Measurements from ENCODE around the gene FLT3.
"Not testable (repeated sequence)": the region's sequence is repeated elsewhere in the genome, so short reads cannot be mapped to it uniquely, and the experiment has no call there.

The FLT3 gene

DNA sequence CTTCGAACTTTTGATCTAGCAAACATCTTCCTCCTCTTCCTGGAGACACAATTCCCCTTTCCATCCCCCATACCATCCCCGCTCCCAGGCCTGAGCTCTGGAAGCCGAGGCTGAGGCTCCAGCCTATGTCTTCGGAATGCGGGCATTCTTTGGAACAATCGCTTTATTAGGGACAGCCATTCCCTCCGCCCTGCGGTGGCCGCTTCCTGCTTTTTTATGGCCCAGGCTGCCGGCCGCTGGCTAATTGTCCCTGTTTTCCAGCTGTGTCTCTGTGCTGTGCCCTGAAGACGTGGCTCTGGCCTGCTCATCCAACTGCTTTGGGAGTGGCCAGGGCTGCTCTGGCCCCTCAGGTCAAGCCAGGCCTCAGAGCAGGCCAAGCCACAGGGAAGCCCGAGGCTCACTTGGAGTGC, 129.1 kb downstream of the FLT3 start:
- DNase-seq, result no peak

- no peak for DNase-seq
Measured at GRCh38 chr13:27970382-27971235, 129.8 kb downstream of the FLT3 start.

GRCh38 chr13:27969866-27970229, 130.5 kb downstream of the FLT3 start:
- DNase-seq, result no peak

DNA sequence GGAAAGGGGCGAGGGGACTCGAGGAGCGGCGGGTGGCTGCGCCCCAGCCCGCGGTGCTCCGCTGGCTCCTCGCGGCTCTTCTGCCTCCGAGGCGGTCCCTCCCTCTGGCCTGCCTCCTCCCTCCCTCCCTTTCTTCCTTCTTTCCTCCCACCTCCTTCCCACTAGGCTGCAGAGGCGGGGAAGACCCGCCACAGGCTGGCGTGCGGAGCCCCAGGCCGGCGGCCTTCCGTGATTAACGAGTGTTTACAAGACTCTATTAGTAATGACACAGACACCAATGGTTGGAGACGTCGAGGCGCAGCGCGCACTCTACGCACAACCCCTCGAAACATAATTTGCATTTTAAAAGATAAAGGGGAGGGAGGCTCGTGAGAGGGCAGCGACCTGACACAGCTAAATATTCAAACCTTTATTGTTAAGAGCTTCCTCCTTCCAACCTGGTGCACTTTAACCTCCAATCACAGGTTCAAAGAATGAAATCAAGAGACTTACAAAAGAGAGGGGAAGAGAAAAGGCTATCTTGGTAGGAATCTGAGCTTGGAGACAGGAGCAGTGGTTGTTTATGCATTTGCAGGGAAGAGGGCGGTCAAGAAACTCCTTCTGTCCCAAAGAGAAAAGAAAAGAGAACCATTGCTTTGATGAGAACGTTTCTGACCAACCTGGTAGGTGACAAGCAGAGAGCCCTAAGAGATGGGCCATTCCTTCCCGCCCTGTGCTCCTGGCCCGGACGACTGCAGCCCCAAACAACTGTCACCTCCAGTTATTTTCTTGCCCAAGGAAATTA, 131.1 kb downstream of the FLT3 start, which contains the start of gene CDX2:
TSS of gene CDX2 (minus strand) at position 234 of the 784 bp plus-strand sequence. CDS start 309 bp downstream, outside the sequence.
- DNase-seq, result no peak

- DNase-seq, result no peak
Measured at GRCh38 chr13:27968316-27969081, 131.9 kb downstream of the FLT3 start.

DNA sequence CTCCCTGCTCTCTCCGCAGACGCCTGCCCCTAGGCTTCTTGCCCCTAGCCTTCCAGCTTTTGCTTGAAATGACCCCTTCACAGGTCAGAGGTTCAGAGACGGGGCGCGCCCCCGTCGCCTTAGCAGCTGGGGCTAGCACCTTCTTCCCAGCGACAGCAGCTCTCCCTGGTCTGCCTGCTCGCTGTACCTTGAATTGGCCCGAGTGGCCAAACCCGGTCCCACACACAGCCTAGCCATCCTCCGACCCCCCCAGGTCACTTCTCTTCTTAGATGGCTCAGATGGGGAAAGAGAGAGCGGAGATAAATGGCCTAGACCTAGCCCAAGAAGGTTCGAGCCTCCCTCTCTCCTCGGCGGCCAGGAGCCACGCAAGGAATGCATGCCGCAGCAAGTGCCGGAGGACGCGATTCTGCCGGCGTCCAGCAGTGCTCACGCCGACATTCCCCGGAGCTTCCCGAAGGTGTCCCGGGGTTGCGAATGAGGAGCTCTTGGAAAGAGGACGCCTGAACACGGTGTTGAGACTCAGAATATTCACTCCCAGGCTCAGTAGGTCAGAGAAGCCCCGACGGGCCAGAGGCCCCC, 132.6 kb downstream of the FLT3 start:
- DNase-seq, result no peak

DNA sequence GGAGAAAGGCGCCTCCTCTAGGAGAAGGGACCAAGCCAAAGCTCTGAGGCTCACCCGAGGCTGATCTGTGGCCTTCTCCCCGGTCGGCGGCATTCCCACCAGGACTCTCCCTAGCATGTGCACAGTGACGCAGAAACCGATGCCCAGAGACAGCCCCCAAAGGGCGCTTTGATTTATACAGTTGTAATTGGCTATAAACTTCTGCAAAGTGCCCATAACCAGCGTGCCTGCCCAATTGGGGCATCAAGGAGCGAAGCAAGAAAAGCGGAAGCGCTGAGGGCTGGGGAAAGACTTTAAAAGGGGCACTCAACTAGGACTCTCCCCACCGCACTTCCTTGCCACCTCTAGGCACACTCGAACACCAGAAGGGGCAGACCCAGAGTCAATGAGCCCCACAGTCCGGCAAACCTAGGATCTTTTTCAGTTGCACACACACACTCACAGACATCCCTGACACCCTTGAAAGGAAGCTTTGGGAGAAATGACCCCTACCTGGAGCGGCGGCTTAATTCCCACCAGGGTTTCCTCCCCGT, 133.1 kb downstream of the FLT3 start:
- DNase-seq, result no peak

DNA sequence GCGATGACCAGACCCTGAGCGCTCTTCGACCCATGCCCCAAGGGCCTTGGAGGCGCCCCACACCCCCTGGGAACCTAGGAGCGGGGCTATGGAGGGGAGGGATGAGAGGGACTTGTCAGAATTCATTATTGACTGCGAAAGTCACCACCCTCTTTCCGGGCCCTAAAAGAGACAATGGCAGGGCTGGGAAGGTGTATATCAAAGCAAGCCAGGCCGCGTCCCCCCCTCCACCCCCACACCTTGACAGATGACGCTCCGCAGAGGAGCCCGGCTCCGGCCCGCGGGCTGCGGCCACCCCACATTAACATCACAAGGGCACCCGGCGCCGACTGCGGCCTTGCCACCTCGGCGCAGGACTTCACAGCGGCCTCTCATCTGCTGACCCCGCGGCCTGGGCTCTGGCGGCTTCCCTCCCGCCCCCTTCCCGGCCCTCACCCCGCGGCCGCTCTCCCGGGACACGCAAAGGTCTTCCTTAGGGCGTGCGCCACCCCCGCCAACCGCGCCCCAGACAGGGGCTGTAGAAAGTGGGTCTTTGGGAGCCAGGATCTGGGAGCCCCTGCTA, 133.7 kb downstream of the FLT3 start:
- no peak for DNase-seq

DNA sequence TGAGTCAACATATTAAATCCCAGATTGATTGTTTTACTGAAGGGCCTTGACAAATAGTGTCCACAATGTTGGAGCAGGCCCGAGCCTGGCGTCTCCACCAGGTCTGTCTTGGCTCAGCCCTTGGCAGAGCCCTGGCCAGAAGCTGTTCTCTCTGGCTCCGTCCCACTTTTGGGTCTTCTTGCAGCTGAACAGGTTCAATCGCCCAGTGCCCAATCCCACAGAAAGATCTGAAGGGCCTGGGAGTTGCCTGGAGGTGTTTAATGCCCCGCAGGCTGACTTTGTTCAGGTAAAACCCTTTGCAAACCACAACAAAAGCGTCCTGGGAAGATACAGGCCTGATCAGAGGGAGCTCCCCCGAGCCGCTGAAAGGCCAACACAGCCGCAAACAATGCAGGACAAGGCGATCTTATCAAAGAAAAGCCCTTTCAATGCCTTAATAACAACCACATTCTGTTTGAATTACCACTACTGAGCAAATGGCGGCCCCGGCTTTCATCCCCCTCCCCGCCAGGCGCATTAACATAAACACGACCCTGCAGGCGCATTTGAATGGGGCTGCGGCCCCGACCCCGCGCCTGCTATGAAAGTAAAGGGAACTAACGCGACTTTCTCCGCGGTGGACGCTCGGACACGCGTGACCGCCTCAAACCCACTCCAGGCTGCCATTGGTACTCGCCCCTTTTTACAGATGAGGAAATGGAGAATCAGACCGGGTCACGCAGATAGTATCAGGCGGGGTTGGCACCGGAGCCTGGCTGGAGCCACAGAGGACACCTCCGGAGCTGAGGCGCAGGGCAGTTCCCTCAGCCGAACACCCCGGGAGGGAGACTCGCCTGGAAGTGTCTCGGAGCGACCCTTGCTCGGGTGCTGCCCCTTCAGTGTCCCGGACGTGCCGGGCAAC, 134.4 kb downstream of the FLT3 start:
- no peak for DNase-seq

DNA sequence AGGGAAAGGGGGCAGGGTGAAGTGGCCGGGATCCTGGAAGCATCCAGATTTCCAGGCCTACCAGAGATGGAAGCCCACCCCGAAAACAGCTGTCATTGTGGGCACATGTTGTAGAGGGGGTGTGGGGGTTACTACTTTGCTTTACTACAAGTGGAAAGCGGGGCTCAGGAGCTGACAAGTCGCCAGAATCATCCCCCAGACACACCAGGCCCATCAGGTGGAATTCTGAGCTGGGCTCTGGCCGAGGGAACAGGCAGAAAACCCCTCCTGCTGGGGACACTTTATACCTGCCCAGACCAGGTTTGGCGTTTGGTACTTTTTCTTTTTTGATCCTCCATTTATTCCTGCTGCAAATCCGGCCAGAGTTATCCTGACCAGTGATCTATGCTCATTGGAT, 135.0 kb downstream of the FLT3 start:
- DNase-seq, result no peak

DNA sequence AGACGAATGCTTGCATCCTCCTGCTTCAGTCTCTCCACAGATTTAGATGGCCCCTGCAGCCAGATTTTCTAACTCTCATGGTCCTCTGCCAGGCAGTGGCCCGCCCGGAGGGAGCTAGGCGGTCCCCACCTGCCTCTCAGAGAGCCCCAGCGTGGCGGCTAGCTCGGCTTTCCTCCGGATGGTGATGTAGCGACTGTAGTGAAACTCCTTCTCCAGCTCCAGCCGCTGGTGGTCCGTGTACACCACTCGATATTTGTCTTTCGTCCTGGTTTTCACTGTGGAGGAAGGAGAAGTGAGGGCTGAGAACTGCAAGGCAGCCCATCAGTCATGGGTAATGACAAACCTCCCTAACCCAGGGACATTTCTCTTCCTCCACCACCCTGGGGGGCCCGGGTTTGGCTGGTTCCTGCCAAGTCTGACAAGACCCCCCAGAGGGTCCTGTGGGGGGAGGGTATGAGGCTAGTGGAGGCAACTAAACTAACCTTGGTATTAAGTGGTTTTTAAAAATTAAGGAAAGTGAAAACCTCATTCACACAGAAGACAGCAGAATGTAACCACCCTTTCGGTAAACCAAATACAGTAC, 135.5 kb downstream of the FLT3 start:
- DNase-seq, result no peak

- not testable (repeated sequence) for DNase-seq
Measured at GRCh38 chr13:27964206-27964605, 136.2 kb downstream of the FLT3 start.

DNA sequence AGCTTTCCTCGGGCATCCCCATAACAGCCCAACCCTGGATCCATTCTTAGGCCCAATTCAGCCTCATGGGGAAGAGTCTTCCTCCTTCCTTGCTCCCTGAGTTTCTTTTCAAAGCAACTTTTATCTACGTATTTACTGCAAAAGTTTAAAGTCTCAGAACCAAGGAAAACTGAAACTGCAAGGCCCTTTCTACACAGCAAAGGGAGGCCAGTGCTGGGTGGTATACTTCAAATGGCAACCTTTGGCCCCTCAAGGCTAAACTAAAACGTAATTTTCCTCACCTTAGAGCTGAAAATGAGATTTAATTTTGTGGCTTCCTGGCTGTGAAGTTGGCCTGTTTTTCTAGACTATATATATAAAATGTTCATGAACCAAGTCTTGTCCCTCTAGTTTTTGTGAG, 136.9 kb downstream of the FLT3 start:
- no peak for DNase-seq

DNA sequence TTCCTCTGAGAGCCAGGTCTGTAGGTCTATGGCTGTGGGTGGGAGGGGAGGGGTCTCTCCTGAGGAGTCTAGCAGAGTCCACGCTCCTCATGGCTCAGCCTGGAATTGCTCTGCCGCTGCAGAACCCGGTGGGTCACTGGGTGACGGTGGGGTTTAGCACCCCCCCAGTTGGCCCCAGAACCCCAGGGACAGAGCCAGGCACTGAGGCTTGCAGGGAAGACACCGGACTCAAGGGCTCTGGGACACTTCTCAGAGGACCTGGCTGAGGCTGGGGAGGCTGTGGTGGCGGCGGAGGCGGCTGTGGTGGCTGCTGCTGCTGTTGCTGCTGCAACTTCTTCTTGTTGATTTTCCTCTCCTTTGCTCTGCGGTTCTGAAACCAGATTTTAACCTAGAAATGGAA, 137.4 kb downstream of the FLT3 start:
- no peak for DNase-seq

GRCh38 chr13:27962128-27962841, 138.1 kb downstream of the FLT3 start:
- no peak for DNase-seq

GRCh38 chr13:27961227-27962085, 138.9 kb downstream of the FLT3 start:
- DNase-seq, result no peak

DNA sequence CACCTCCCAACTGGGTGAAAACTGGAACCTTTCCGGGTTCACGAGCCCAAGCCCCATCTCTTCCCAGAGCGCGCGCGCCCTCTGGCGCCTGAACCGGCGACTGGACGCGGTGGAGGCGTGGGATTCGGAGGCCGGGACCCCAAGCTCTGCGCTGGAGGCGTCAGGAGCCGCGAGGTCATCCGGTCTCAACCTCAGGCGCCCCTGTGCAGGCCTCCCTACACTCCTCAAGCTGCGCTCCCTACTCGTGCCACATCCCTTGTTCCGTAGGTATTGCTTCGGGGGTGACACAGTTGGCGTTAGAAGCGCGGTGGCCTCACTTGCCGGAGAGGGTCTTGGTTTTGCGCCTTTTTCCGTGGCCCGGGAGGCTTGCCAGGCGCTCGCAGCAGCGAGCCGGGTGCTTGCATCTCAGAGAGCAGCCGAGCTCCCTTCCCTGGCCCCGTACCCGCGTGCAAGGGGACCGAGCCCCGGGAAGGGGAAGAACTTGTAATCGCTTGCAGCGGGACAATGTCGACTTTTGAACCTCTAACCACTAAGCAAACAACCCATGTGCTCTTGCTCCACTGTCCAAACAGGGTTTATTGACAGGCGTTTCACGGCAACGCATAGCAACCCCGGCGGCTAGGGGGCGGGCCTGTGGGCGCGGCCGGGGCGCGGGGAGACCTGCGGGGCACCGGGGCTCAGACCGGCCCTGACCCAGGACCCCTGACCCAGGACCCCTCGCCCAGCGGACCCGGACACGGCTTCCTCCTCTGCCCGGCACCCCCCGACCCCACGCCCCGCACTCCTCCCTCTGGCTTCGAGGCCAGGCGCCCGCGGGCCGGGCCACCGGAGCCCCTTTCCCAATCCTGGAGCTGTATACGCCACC, 139.8 kb downstream of the FLT3 start:
- no peak for DNase-seq

GRCh38 chr13:27959976-27960361, 140.4 kb downstream of the FLT3 start:
- no peak for DNase-seq
